Stimulated activated CD4-positive, alpha-beta T cell treated with anti-CD3 and anti-CD28 coated beads, TNF-alpha, amount 100 ng/mL, for 4 hours (primary cell): ENCODE data around the gene KIF7.

Experiments
- DNase-seq, 3 experiments: peaks; one replicate each; pipeline ENCODE4 v3.0.0-alpha.2; 2020; ENCODE audit warnings: low read depth in 3 of 3

The KIF7 gene

GRCh38 chr15:89670971-89671560, 15.8 kb upstream of the KIF7 start:
- DNase-seq, result no peak

GRCh38 chr15:89669941-89670340, 14.7 kb upstream of the KIF7 start:
- DNase-seq, result no peak

- no peak for DNase-seq
Measured at GRCh38 chr15:89669309-89669865, 14.1 kb upstream of the KIF7 start.

DNA sequence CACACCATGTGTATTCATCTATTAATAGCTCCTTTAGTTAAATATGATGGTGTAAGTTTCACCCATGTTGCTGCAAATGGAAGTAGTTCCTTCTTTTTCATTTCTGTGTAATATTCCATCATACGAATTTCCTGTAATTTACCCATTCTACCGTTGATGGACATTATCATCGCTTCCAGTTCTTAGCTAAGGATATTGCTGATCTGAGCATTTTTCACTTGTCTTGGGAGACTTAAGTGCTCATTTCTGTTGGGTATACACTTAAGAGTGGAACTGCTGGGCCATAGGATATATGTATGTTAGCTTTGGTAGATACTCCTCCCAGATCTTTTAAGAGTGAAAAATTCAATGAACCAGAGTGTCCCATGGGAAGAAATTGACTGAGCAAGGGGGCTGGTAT, 12.9 kb upstream of the KIF7 start:
- DNase-seq, result no peak

GRCh38 chr15:89667706-89667960, 12.4 kb upstream of the KIF7 start:
- no peak for DNase-seq

GRCh38 chr15:89666858-89667705, 11.8 kb upstream of the KIF7 start:
- DNase-seq, result no peak

DNA sequence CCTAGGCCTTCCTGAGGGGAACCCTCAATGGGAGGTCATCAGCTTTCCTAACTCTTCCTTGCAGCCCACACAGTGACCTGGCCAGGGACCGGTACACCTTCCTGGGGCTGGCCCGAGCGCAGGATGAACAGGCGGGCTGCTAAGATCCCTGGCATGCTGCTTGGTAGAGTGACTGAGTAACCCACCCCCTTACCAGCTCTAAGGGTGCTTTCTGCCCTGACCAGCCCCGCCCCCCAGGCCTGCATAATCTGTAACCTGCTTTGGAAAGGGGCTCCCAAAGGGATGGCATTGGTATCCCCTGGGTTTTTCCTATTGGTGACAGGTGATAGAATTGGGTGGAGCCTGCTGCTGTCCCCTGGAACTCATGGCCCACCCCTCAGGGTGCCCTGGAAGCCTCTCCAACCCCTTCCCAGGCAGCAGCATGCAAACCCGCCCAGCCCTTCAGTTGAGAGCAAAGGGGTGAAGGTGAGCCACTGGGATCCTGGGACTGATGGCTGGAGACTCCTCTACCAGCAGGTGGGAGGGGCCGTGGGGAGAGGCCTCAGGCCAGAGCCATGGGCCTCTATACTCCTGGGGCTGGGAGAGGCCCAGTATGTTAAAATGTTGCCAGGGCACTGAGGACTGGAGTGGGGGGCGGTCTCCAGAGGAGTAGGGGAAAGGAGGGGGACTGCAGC, 11.1 kb upstream of the KIF7 start:
- no peak for DNase-seq

GRCh38 chr15:89665449-89666181, 10.3 kb upstream of the KIF7 start:
- no peak for DNase-seq

GRCh38 chr15:89664441-89665350, 9.4 kb upstream of the KIF7 start:
- no peak for DNase-seq

DNA sequence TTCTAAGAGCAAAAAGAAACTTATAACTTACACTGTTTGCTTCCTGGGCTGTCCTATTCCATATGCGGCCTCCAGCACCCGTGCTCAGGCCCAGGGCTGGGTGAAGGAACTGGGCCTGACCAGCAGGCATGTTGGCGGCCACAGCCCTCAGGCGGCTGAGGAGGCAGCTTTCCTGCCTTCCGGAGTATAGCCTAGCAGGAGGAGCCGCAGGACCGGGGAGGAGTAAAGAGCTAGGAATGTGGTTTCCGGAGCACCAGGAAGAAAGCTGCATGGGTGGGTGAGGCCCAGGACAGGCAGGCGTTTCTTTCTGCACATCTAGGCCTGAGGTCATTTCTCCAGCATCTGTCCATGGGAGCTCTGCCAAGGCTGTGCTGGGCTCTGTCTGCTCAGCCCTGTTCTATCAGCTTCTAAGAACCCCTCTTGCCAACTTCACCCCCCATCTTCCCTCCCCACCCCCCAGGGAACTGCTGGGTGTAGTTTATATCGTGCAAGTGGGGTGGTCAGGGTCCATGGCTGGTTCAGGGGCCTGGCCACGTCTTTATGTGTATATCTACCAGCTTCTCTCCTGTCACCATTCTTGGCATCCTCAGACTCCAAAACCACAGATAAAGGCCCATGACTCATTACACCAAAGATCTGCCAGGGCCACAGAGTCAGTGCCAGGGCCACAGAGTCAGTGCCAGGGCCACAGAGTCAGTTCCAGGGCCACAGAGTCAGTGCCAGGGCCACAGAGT, 7.8 kb upstream of the KIF7 start:
- no peak for DNase-seq

DNA sequence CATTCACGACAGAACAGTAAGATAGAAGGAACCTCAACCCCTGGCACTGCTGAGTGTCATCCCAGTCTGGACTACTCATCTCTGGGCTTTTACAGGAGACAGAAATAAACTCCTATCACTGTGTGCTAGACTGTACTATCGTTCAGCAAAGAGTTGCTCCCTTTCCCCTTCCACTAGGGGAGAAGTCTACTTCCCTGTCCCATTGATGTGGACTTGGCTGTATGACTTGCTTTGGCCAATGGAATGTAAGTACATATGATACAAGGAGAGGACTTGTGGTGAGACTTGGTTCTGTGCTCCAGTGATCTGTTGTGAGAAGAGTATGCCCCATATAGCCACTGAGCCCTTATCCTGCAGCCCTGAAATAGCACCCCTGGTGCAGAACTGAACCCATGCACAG, 5.3 kb upstream of the KIF7 start:
- no peak for DNase-seq

GRCh38 chr15:89659295-89659694, 4.0 kb upstream of the KIF7 start:
- no peak for DNase-seq

GRCh38 chr15:89657686-89658200, 2.5 kb upstream of the KIF7 start:
- DNase-seq, result no peak

GRCh38 chr15:89656116-89656815, 999 bp upstream of the KIF7 start:
- DNase-seq, result no peak

DNA sequence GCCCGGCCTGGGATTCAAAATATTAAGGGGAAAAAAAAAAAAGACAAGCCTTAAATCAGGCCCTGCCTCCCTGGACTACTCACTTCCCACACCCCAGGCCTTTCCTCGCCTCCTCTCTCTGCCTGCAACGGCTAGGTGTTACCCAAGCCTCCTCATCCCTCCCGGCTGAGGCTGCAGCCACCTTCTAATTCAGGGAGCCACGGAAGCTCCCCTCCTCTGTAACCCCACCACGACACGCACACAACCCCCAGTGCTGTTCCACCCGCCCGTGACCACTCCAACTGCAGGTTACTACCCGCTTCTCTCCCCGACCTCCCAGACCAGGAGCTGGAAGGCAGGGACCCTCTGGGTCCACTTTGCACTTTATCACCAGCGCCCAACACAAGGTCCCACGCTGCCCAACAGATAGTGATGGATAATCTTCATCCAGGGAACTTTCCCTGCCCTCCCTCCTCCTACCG, 936 bp downstream of the KIF7 start:
- DNase-seq, result no peak

GRCh38 chr15:89653578-89653977, 1.7 kb downstream of the KIF7 start:
- no peak for DNase-seq

DNA sequence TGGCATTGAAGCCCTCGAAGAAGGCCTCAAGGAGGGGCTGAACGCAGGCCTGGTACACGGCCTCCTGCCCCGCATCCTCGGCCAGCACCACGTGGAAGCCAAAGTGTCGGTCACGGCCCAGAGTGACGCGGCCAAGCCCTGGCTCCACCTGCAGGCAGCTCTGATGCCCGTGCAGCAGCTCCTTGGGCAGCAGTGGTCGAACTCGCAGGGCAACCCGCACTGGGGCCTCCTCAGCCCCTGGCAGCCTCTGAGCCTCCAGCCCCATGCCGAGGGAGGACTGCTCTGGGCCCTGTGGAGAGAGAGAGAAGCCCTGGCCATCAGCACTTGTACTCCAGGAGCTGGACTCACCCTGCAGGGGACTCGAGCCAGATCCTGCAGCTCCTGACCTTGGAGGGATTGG, 2.6 kb downstream of the KIF7 start:
- DNase-seq, result no peak

- no peak for DNase-seq
Measured at GRCh38 chr15:89652131-89652530, 3.1 kb downstream of the KIF7 start.

DNA sequence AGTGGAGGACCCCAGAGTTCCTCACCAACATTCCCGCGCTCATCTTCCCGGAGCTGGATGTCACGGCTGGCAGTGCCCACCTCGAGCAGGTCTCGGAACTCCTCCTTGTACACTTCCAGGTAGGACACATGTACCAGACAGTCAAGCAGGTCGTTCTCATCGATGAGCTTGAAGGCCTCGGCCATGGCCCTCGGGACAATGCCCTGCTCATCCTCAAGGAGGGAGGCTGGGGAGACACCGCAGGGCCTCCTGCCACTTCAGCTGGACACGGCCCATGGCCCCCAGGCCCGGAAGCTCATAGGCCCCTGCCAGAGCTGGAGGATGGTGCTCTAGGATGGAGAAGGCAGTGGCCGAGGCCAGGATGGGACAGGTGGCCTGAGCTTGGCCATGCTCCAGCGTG, 5.6 kb downstream of the KIF7 start:
- no peak for DNase-seq
